ENCODE data around the gene MPZL2. TPM values are rescaled to one million over a fixed set of nuclear protein-coding genes. Genes with fewer than 3 reads are reported as not detected.

Gene MPZL2
- total and polyA plus RNA-seq, 9 of the 15 experiments (the other 6 are each of a cell fraction or from before 2014, with no cell fraction given): 0.09 to 0.28 (median 0.18) TPM; not detected in 2

DNA sequence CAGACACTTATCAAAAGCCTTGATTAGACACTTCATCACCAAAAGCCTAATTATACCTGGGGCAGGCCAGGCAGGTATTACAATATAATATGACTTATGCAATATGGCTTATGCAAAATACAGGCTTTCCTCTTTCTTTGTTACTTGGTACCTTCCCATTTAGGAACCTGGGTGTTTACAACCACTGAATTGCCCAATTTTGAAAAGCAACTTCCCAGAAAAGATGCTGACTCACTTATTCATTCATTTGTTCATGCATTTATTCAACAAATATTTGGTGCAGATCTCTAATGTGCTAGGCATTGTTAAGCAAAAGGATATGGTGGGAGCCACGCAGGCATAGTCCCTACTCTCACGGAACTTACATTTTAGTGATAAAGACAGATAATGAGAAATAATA is 25.7 kb downstream of the MPZL2 start:
- Histone ChIP-seq H2AFZ (ENCODE audit: low read depth, low read length) (no peak overlapping the region), H3K9me3 (replicated peaks; ENCODE audit: control insufficient read depth, insufficient read depth, low read depth, low read length) (no peaks in the 10 kb centered on the region), H3K9ac (ENCODE audit: insufficient read depth in 1 of 2, low read depth in 2 of 2, low read length in 2 of 2) (no peak overlapping the region), H3K27ac (ENCODE audit: extremely low read depth, low read depth, low read length) (no peak overlapping the region), H3K9me1 (ENCODE audit: control insufficient read depth, insufficient read depth, low read length) (no peaks in the 10 kb centered on the region), H3K79me2 (ENCODE audit: control insufficient read depth, insufficient read depth, low read length) (no peaks in the 10 kb centered on the region), H3K4me1 (replicated peaks in 1 of 2; ENCODE audit: control insufficient read depth in 2 of 2, insufficient read depth in 2 of 2, low read length in 2 of 2) (peaks cover 3 to 24% of the 10 kb centered on the region in 2 experiments), H4K20me1 (replicated peaks; ENCODE audit: control insufficient read depth, insufficient read depth, low read length) (no peaks in the 10 kb centered on the region; the same call in 1 of the 2 replicates), H3K4me3 (no peak overlapping the region), H3K36me3 (ENCODE audit: control insufficient read depth, insufficient read depth, low read length) (no peaks in the 10 kb centered on the region), H3K27me3 (ENCODE audit: control insufficient read depth in 2 of 2, insufficient read depth in 2 of 2, low read length in 2 of 2) (peaks cover 2 to 13% of the 10 kb centered on the region in 2 experiments; a peak in 2 of 5 replicates), H3K4me2 (ENCODE audit: insufficient read depth, low read length) (no peak overlapping the region)
- TF ChIP-seq MAFF (IDR thresholded peaks at IDR 0.05; ENCODE audit: low read length) (peak; percentile 39; the same call in 1 of the 2 replicates), C11orf30 (IDR thresholded peaks at IDR 0.05; ENCODE audit: low read depth) (peak; percentile 72), ZNF316 (IDR thresholded peaks at IDR 0.05) (peak; percentile 72), CEBPG (CRISPR knock-in tag; IDR thresholded peaks at IDR 0.05) (no peak), CEBPG (tag; conservative IDR thresholded peaks at IDR 0.05 in 1 of 2, IDR thresholded peaks at IDR 0.05 in 1 of 2) (peak; percentile 54 to 75), MAFK (IDR thresholded peaks at IDR 0.05; ENCODE audit: low read length) (peak; percentile 34), ZNF253 (CRISPR knock-in tag; conservative IDR thresholded peaks at IDR 0.05) (no peak), ZNF24 (IDR thresholded peaks at IDR 0.05) (peak; percentile 93), NFE2 (IDR thresholded peaks at IDR 0.05; ENCODE audit: low read depth) (peak; percentile 72)
- TF ChIP-seq, protein P1, sequence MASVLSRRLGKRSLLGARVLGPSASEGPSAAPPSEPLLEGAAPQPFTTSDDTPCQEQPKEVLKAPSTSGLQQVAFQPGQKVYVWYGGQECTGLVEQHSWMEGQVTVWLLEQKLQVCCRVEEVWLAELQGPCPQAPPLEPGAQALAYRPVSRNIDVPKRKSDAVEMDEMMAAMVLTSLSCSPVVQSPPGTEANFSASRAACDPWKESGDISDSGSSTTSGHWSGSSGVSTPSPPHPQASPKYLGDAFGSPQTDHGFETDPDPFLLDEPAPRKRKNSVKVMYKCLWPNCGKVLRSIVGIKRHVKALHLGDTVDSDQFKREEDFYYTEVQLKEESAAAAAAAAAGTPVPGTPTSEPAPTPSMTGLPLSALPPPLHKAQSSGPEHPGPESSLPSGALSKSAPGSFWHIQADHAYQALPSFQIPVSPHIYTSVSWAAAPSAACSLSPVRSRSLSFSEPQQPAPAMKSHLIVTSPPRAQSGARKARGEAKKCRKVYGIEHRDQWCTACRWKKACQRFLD (CRISPR knock-in tag; IDR thresholded peaks at IDR 0.05): 0 out of 2 replicates have a peak, but pooled peaks have one; percentile 38
- TF ChIP-seq, protein P2, sequence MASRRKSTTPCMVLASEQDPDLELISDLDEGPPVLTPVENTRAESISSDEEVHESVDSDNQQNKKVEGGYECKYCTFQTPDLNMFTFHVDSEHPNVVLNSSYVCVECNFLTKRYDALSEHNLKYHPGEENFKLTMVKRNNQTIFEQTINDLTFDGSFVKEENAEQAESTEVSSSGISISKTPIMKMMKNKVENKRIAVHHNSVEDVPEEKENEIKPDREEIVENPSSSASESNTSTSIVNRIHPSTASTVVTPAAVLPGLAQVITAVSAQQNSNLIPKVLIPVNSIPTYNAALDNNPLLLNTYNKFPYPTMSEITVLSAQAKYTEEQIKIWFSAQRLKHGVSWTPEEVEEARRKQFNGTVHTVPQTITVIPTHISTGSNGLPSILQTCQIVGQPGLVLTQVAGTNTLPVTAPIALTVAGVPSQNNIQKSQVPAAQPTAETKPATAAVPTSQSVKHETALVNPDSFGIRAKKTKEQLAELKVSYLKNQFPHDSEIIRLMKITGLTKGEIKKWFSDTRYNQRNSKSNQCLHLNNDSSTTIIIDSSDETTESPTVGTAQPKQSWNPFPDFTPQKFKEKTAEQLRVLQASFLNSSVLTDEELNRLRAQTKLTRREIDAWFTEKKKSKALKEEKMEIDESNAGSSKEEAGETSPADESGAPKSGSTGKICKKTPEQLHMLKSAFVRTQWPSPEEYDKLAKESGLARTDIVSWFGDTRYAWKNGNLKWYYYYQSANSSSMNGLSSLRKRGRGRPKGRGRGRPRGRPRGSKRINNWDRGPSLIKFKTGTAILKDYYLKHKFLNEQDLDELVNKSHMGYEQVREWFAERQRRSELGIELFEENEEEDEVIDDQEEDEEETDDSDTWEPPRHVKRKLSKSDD (conservative IDR thresholded peaks at IDR 0.05; ENCODE audit: low read length): no peak
- FAIRE-seq (no peak), DNase-seq (ENCODE audit: extremely low read depth in 1 of 4, low spot score in 3 of 4) (no peak), ATAC-seq (no peak)
- POLR2A ChIA-PET: no interaction called here
- in situ Hi-C loops (cut with MboI): no loop called here
- intact Hi-C loops (cut with micrococcal nuclease): no loop called here
- BruUV-seq (replicated peaks): no TSS peak
- 55% methylated on average over 2 of the region's 2 CpGs for WGBS (ENCODE audit: insufficient coverage, low coverage, missing lambda C conversion rate)
- CTCF ChIA-PET (ENCODE audit: low intra/inter-chr PET ratio): no interaction called here

All from K562 (cell line).